ENCODE data around the gene COMMD7. TPM values are rescaled to one million over a fixed set of nuclear protein-coding genes. Genes with fewer than 3 reads are reported as not detected.

COMMD7 gene
- total and polyA plus RNA-seq, 9 of the 15 experiments (the other 6 are each of a cell fraction or from before 2014, with no cell fraction given) = 11.9 to 69.1 (median 34.7) TPM

DNA sequence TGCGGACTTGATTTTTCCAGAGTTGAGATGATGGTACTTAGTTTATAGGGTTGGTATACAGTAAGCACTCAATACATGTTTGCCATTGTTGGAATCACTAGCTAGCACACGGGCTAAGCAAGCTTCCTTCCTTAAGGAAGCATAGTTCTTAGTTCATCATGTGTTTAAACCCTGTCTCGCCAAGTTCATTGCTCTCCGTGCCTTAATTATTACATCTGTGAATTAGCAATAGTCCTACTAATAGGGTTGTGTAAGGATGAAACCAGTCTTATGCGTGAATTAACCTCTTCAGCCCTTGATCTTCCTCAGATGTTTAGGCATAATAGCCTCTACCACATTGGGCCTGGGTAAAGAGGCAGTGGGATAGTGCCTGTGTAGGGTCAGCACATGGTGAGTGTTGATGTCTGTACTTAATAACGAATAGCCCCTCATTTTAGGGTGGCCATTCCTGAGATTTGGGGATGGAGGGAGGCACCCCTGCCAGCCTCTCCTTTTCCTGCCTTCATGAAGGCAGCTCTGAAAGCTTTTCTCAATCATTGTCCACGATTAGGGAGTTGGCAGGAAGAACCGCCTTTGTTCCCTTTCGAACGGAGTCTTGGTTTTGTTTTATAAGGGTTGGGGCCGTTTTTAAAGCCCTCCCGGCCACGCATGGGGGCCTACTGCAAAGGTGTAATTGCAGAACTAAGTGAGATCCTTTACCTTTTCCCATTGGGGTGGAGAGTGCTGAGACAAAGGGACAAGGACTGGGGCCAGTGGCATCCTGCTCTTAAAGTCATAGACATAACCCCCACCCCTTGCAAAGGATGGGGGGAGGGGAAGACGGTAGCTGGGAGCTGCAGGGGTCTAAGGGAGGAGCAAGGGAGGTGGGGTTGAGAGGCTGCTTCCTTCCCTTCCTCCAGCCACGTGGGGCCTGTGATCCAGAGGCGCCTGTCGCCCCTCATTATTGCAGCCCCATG is 21.0 kb upstream of the COMMD7 start (continued):
- TF ChIP-seq, protein P1, sequence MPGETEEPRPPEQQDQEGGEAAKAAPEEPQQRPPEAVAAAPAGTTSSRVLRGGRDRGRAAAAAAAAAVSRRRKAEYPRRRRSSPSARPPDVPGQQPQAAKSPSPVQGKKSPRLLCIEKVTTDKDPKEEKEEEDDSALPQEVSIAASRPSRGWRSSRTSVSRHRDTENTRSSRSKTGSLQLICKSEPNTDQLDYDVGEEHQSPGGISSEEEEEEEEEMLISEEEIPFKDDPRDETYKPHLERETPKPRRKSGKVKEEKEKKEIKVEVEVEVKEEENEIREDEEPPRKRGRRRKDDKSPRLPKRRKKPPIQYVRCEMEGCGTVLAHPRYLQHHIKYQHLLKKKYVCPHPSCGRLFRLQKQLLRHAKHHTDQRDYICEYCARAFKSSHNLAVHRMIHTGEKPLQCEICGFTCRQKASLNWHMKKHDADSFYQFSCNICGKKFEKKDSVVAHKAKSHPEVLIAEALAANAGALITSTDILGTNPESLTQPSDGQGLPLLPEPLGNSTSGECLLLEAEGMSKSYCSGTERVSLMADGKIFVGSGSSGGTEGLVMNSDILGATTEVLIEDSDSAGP (CRISPR knock-in tag; IDR thresholded peaks at IDR 0.05) = peak; percentile 10; the same call in 1 of the 2 replicates
- TF ChIP-seq, protein P2, sequence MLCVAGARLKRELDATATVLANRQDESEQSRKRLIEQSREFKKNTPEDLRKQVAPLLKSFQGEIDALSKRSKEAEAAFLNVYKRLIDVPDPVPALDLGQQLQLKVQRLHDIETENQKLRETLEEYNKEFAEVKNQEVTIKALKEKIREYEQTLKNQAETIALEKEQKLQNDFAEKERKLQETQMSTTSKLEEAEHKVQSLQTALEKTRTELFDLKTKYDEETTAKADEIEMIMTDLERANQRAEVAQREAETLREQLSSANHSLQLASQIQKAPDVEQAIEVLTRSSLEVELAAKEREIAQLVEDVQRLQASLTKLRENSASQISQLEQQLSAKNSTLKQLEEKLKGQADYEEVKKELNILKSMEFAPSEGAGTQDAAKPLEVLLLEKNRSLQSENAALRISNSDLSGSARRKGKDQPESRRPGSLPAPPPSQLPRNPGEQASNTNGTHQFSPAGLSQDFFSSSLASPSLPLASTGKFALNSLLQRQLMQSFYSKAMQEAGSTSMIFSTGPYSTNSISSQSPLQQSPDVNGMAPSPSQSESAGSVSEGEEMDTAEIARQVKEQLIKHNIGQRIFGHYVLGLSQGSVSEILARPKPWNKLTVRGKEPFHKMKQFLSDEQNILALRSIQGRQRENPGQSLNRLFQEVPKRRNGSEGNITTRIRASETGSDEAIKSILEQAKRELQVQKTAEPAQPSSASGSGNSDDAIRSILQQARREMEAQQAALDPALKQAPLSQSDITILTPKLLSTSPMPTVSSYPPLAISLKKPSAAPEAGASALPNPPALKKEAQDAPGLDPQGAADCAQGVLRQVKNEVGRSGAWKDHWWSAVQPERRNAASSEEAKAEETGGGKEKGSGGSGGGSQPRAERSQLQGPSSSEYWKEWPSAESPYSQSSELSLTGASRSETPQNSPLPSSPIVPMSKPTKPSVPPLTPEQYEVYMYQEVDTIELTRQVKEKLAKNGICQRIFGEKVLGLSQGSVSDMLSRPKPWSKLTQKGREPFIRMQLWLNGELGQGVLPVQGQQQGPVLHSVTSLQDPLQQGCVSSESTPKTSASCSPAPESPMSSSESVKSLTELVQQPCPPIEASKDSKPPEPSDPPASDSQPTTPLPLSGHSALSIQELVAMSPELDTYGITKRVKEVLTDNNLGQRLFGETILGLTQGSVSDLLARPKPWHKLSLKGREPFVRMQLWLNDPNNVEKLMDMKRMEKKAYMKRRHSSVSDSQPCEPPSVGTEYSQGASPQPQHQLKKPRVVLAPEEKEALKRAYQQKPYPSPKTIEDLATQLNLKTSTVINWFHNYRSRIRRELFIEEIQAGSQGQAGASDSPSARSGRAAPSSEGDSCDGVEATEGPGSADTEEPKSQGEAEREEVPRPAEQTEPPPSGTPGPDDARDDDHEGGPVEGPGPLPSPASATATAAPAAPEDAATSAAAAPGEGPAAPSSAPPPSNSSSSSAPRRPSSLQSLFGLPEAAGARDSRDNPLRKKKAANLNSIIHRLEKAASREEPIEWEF (CRISPR knock-in tag; IDR thresholded peaks at IDR 0.05) = no peak
- TF ChIP-seq, protein P3, sequence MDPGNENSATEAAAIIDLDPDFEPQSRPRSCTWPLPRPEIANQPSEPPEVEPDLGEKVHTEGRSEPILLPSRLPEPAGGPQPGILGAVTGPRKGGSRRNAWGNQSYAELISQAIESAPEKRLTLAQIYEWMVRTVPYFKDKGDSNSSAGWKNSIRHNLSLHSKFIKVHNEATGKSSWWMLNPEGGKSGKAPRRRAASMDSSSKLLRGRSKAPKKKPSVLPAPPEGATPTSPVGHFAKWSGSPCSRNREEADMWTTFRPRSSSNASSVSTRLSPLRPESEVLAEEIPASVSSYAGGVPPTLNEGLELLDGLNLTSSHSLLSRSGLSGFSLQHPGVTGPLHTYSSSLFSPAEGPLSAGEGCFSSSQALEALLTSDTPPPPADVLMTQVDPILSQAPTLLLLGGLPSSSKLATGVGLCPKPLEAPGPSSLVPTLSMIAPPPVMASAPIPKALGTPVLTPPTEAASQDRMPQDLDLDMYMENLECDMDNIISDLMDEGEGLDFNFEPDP (CRISPR knock-in tag; IDR thresholded peaks at IDR 0.05) = no peak
- no peak for TF ChIP-seq ZNF197 (CRISPR knock-in tag; IDR thresholded peaks at IDR 0.05; ENCODE audit: low read depth)
- TF ChIP-seq, protein P4, sequence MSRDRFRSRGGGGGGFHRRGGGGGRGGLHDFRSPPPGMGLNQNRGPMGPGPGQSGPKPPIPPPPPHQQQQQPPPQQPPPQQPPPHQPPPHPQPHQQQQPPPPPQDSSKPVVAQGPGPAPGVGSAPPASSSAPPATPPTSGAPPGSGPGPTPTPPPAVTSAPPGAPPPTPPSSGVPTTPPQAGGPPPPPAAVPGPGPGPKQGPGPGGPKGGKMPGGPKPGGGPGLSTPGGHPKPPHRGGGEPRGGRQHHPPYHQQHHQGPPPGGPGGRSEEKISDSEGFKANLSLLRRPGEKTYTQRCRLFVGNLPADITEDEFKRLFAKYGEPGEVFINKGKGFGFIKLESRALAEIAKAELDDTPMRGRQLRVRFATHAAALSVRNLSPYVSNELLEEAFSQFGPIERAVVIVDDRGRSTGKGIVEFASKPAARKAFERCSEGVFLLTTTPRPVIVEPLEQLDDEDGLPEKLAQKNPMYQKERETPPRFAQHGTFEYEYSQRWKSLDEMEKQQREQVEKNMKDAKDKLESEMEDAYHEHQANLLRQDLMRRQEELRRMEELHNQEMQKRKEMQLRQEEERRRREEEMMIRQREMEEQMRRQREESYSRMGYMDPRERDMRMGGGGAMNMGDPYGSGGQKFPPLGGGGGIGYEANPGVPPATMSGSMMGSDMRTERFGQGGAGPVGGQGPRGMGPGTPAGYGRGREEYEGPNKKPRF (IDR thresholded peaks at IDR 0.05; ENCODE audit: low read depth, low read length) = no peak
- peak; percentile 20; the same call in 1 of the 2 replicates for TF ChIP-seq CEBPG (CRISPR knock-in tag; IDR thresholded peaks at IDR 0.05)
- TF ChIP-seq CEBPG (tag; conservative IDR thresholded peaks at IDR 0.05 in 1 of 2, IDR thresholded peaks at IDR 0.05 in 1 of 2) = no peak
- no peak for TF ChIP-seq MEF2A (IDR thresholded peaks at IDR 0.05; ENCODE audit: control insufficient read depth, low read depth, low read length)
- TF ChIP-seq ZNF239 (CRISPR knock-in tag; IDR thresholded peaks at IDR 0.05) = no peak
- TF ChIP-seq NUFIP1 (IDR thresholded peaks at IDR 0.05; ENCODE audit: partially characterized antibody) = no peak
- no peak for TF ChIP-seq SRSF7 (optimal IDR thresholded peaks at IDR 0.05; ENCODE audit: low read depth, low read length)
- TF ChIP-seq SREBF1 (IDR thresholded peaks at IDR 0.05; ENCODE audit: borderline replicate concordance, low read depth, low read length) = no peak
